Glomerular visceral epithelial cell (primary cell): Measurements from ENCODE around the gene SULT1C2.

Experiments
- DNase-seq: peaks from one replicate; pipeline ENCODE4 v3.0.0-alpha.2; 2016; ENCODE audit errors: extremely low spot score

Gene SULT1C2

GRCh38 chr2:108293850-108294249, 5.2 kb downstream of the SULT1C2 start:
- no peak for DNase-seq

DNA sequence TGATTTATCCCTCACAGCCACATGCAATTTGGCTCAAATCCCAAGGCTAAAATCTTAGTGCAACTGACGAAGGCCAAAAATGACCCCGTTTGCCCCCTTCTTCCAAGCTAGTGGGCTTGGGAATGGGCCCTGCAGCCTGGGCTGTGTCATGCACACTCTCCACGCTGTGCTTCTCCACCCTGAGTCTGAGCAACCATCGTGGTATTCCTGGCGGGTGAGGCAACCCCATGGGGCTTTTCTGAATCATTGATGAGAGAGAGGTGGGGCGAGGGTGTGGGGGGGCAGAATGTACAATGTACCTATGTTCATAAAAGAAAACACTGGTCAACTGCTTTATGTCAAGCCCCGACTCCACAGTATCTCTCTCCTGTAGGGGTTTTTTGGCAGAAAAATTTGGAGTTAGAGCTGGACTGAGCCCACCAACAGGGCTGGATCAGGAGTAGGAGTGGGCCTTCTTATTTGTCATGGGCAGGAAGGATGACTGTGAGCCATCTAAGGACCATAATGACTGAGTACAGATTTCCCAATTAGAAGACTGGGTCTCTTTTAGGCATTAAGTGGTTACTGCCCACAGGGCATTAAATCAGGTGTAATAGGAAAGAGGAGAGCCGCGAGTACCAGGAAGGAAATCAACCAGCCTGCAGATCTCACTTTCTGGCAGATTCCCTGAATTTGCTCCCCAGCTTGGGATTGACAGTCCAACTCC, 8.9 kb downstream of the SULT1C2 start:
- DNase-seq: peak; percentile 79

- no peak for DNase-seq
Measured at GRCh38 chr2:108301558-108301957, 12.9 kb downstream of the SULT1C2 start.

GRCh38 chr2:108304975-108305374, 16.3 kb downstream of the SULT1C2 start:
- DNase-seq: no peak

GRCh38 chr2:108305901-108306300, 17.2 kb downstream of the SULT1C2 start:
- no peak for DNase-seq

GRCh38 chr2:108309903-108310302, 21.2 kb downstream of the SULT1C2 start:
- no peak for DNase-seq

GRCh38 chr2:108314586-108315296, 26.0 kb downstream of the SULT1C2 start:
- DNase-seq: no peak

DNA sequence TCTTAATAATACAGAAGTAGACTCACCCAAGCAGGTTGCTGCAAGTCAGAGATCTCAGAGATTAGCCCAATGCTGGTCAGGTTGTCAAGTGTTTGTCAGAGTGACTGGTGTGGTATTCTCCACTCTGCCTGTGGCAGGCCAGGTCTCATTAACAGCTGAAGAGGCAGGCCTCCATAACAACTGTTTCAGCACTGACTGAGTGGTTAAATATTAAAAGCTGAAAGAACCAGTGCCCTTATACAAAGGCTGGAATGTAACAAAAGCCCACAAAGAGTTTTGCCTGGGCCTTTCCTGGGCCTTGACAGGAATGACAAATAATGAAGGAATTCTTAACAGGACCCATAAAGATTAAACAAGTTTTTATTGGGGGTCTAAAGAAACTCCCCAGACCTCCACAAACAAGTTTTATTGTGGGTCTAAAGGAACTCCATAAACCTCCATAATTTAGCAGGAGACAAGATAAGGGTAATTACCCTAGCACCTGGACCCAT, 26.8 kb downstream of the SULT1C2 start:
- peak; percentile 88 for DNase-seq

- no peak for DNase-seq
Measured at GRCh38 chr2:108316033-108316432, 27.3 kb downstream of the SULT1C2 start.

- no peak for DNase-seq
Measured at GRCh38 chr2:108316461-108317258, 28.0 kb downstream of the SULT1C2 start.

GRCh38 chr2:108320326-108320922, 31.7 kb downstream of the SULT1C2 start:
- DNase-seq: no peak

- DNase-seq: peak; percentile 33
Measured at GRCh38 chr2:108323619-108324018, 34.9 kb downstream of the SULT1C2 start.

DNA sequence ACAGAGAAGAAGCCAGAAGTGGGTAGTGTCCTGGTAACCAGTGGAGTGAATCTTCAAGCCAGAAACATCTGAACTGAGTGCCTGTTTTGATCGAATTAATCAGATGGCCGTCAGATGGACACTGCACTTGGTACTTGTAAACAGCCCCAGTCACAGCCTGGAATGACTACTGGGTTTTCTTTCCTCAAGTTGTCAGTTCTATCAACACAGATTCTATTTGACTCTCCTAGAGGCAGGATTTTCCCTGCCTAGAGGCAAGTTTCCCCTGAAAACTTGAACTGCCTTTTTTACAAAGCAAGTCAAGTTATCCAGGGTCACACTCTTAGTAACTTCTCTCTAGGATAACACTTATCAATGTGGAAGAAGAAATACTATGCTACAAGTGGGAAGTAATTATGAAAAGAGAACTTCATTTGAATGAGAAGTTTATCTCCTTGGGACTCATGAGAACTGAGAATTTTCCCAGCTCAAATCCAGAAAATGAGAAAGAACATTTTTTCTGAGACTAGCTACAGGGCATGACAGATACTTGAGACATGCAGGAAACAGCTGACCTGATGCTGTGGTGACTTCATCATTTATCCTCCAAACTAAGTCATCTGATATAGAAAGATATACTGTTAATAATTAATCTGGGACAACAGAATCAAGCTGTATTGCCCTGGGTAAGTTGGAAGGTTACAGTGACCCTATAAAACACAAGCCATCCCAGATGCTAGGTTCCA, 36.0 kb downstream of the SULT1C2 start:
- DNase-seq: peak; percentile 66

- peak; percentile 31 for DNase-seq
Measured at GRCh38 chr2:108325756-108326155, 37.1 kb downstream of the SULT1C2 start.

- DNase-seq: no peak
Measured at GRCh38 chr2:108329771-108330170, 41.1 kb downstream of the SULT1C2 start.

- no peak for DNase-seq
Measured at GRCh38 chr2:108330979-108331378, 42.3 kb downstream of the SULT1C2 start.

DNA sequence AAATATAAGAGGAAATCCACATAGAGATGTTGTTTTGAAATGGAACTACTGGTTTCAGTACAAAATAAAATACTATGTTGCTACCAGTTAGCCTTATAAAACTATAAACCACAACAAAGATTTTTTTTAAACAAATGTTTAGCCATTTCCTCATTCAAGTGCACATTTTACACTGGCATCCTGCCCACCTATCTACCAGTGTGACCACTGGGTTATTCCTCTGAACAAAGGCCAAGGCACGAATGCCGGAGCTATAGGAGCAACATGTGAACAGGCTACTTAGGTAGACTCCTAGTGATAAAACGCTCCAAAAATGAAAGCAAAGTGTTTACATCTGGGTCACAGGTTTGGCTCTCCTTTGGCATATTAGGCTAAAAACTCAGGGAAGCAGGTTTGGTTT, 57.3 kb downstream of the SULT1C2 start:
- DNase-seq: peak; percentile 31

GRCh38 chr2:108346827-108347226, 58.1 kb downstream of the SULT1C2 start:
- no peak for DNase-seq

- no peak for DNase-seq
Measured at GRCh38 chr2:108347786-108348185, 59.1 kb downstream of the SULT1C2 start.

- peak; percentile 54 for DNase-seq
Measured at GRCh38 chr2:108348816-108349570, 60.3 kb downstream of the SULT1C2 start.

DNA sequence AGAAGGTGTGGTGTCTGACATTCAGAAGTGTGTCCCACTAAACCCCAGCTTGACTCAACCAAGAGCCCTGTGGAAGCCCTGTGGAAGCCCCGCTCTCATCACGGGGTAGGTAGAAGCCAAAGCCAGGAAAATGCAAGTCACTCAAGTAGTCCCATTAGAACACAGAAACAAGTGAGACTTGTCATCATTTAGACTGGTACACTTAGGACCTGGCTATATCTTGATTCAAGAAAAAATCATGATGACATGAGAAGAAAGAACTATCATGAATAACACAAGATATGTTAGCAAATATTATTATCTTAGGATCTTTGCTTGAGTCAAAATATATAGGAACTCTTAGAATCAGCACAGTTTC, 60.9 kb downstream of the SULT1C2 start:
- DNase-seq: no peak
